Right hindlimb (tissue), 1 donor: Measurements from ENCODE around the gene ATXN7L2.
A peak's percentile ranks its signal among the peaks of the same experiment; 100 is the strongest.

Source experiments
- DNase-seq: peaks from one replicate; pipeline ENCODE4 v3.0.0-alpha.2; 2018

Gene ATXN7L2

GRCh38 chr1:109529881-109530456, 46.3 kb downstream of the ATXN7L2 start:
- DNase-seq = peak; percentile 69

- DNase-seq = peak; percentile 84
Observed at GRCh38 chr1:109530457-109531087, 46.9 kb downstream of the ATXN7L2 start.

GRCh38 chr1:109531380-109531779, 47.7 kb downstream of the ATXN7L2 start:
- DNase-seq = no peak

- DNase-seq = no peak
Observed at GRCh38 chr1:109531826-109532364, 48.2 kb downstream of the ATXN7L2 start.

GRCh38 chr1:109532365-109533136, 48.8 kb downstream of the ATXN7L2 start:
- DNase-seq = peak; percentile 88

GRCh38 chr1:109534307-109534858, 50.7 kb downstream of the ATXN7L2 start:
- DNase-seq = no peak

GRCh38 chr1:109535481-109535880, 51.8 kb downstream of the ATXN7L2 start:
- DNase-seq = no peak

GRCh38 chr1:109535971-109536491, 52.3 kb downstream of the ATXN7L2 start:
- peak; percentile 71 for DNase-seq

- DNase-seq = no peak
Observed at GRCh38 chr1:109537450-109538178, 53.9 kb downstream of the ATXN7L2 start.

GRCh38 chr1:109538827-109539555, 55.3 kb downstream of the ATXN7L2 start:
- no peak for DNase-seq

- no peak for DNase-seq
Observed at GRCh38 chr1:109539676-109540075, 56.0 kb downstream of the ATXN7L2 start, which contains the start of gene GPR61. Gene GPR61, plus strand, starts transcription at chr1:109539872. Its CDS starts 3,151 bp downstream, at chr1:109543023.

- no peak for DNase-seq
Observed at GRCh38 chr1:109541102-109541501, 57.4 kb downstream of the ATXN7L2 start.
